Astrocyte (in vitro differentiated cells and primary cell): ENCODE results near the gene ASB3. TPM values are rescaled to one million over a fixed set of nuclear protein-coding genes. Genes with fewer than 3 reads are reported as not detected.

Source experiments
- DNase-seq: peaks from one replicate; pipeline ENCODE4 v3.0.0-alpha.2; 2010; ENCODE audit warnings: low read depth
- FAIRE-seq: peaks from 2 replicates; lab custom pipeline; 2011; peaks lifted over from hg19 to GRCh38; lab: Jason Lieb, UNC
- H2AFZ ChIP-seq: 2 replicates; pipeline ENCODE4 v1.6.0; 2012; ENCODE audit warnings: low read depth, low read length, inconsistent platforms
- H3K27ac ChIP-seq: 2 replicates; pipeline ENCODE4 v1.5.1; 2011; ENCODE audit warnings: low read depth, low read length, inconsistent platforms
- H3K27me3 ChIP-seq: 2 replicates; pipeline ENCODE4 v1.6.0; 2011; ENCODE audit warnings: low read length, inconsistent platforms; ENCODE audit not compliant: insufficient read depth
- H3K36me3 ChIP-seq: 2 replicates; pipeline ENCODE4 v1.5.1; 2011; ENCODE audit warnings: low read length, inconsistent platforms; ENCODE audit not compliant: insufficient read depth
- H3K4me1 ChIP-seq: 2 replicates; pipeline ENCODE4 v1.5.1; 2011; ENCODE audit warnings: low read length, inconsistent platforms; ENCODE audit not compliant: insufficient read depth
- H3K4me2 ChIP-seq: 2 replicates; pipeline ENCODE4 v1.6.0; 2012; ENCODE audit warnings: low read length, inconsistent platforms
- H3K4me3 ChIP-seq: 2 replicates; pipeline ENCODE4 v1.5.1; 2011; ENCODE audit warnings: low read depth, mild to moderate bottlenecking, low read length, inconsistent platforms; ENCODE audit not compliant: insufficient read depth
- H3K79me2 ChIP-seq: 2 replicates; pipeline ENCODE4 v1.6.0; 2012; ENCODE audit warnings: mild to moderate bottlenecking, low read length, inconsistent platforms; ENCODE audit not compliant: insufficient read depth
- H3K9ac ChIP-seq: 2 replicates; pipeline ENCODE4 v1.6.0; 2012; ENCODE audit warnings: mild to moderate bottlenecking, low read length, inconsistent platforms
- H3K9me3 ChIP-seq: 2 replicates; pipeline ENCODE4 v1.5.1; 2012; ENCODE audit warnings: low read depth, mild to moderate bottlenecking, low read length, inconsistent platforms; ENCODE audit not compliant: insufficient read depth
- H4K20me1 ChIP-seq: 2 replicates; pipeline ENCODE4 v1.6.0; 2012; ENCODE audit warnings: low read length, inconsistent platforms; ENCODE audit not compliant: insufficient read depth
- H3K27ac Mint-ChIP-seq: one replicate; pipeline ENCODE4 v1.8.0; 2021; ENCODE audit warnings: mild to moderate bottlenecking, mixed read lengths; ENCODE audit not compliant: unreplicated experiment
- H3K27me3 Mint-ChIP-seq: one replicate; pipeline ENCODE4 v1.8.0; 2021; ENCODE audit warnings: low read depth, mixed read lengths; ENCODE audit not compliant: unreplicated experiment
- H3K36me3 Mint-ChIP-seq: one replicate; pipeline ENCODE4 v1.8.0; 2021; ENCODE audit warnings: low read depth, mixed read lengths; ENCODE audit not compliant: unreplicated experiment
- H3K4me1 Mint-ChIP-seq: one replicate; pipeline ENCODE4 v1.8.0; 2021; ENCODE audit warnings: low read depth, mixed read lengths; ENCODE audit not compliant: unreplicated experiment
- H3K4me3 Mint-ChIP-seq: one replicate; pipeline ENCODE4 v1.8.0; 2021; ENCODE audit warnings: mild to moderate bottlenecking, moderate library complexity, mixed read lengths; ENCODE audit not compliant: unreplicated experiment
- H3K9me3 Mint-ChIP-seq: one replicate; pipeline ENCODE4 v1.8.0; 2021; ENCODE audit warnings: mild to moderate bottlenecking, mixed read lengths; ENCODE audit not compliant: unreplicated experiment
- CTCF ChIP-seq: IDR thresholded peaks from 2 replicates; pipeline ENCODE4 v1.5.1; 2011; ENCODE audit warnings: low read depth, mild to moderate bottlenecking, inconsistent platforms, low read length, moderate library complexity; ENCODE audit not compliant: insufficient read depth
- EZH2 ChIP-seq: IDR thresholded peaks from 2 replicates; pipeline ENCODE4 v1.6.1; 2012; ENCODE audit warnings: mild to moderate bottlenecking, low read length, inconsistent platforms; ENCODE audit not compliant: insufficient read depth
- total RNA-seq: library from RNA; stranded (reverse); gene quantifications from 2 replicates; pipeline ENCODE4 v1.2.1, GENCODE V29; 2021

Gene ASB3
- total RNA-seq, 1 donor from 2014 or later = 26.4 TPM

DNA sequence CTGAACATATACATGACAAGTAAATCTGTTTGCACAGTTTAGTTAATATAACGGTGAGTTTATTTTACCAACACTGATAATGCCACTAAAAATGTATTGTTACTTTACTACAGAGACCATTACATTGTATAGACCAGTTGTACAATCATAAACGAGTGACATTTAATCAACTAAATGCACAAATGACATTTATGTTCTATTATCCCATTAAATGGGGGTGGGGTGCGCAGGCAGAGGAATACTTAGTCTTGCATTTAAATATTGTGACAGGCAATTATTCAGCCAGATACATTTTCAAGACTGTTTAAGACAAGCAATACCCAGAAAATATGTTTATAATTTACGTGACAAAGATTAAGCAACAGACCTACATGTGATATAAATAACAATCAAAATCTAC lies 91.2 kb downstream of the ASB3 start:
- Mint-ChIP-seq H3K4me3 (no peak overlapping the region), H3K27me3 (no peaks in the 10 kb centered on the region), H3K36me3 (peaks cover 17% of the 10 kb centered on the region)

DNA sequence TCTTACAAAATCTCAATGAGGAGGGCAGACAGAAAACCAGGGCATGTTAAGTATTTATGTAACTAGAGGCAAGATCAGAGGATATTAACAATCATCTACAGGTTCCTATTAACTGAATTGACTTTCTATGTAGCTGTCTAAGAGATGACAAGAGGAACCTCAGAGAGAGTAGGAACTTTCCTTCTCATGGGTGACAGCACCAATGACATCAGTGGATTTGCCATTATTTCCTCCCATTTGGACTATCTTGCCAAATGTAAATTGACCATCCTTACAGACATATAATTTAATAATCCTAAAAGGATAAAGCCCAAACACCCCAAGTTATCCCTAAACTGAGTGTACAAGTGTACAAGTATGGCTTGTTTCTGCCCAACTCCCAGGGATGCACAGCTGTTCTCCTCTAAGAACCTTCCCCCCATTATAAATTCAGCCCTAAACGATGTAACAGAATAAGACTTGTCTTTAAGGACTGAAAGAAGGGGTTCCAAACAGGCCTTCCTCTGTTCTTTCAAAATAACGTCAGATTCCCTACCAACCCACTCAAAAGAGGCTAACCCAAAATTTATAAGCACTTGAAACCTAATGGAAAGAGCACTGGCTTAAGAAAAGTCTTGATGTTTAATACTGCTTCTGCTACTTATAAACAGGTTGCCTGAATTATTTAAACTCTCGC lies 92.5 kb downstream of the ASB3 start:
- no peaks in the 10 kb centered on the region for H3K27me3 ChIP-seq
- no peak for FAIRE-seq
- no peak for DNase-seq
- no peaks in the 10 kb centered on the region for H3K9me3 ChIP-seq
- no peak overlapping the region for H3K4me2 ChIP-seq
- no peaks in the 10 kb centered on the region for H3K4me1 ChIP-seq
- H3K4me3 ChIP-seq = no peak overlapping the region
- peaks cover 12% of the 10 kb centered on the region for H3K36me3 Mint-ChIP-seq
- no peak overlapping the region for H3K9ac ChIP-seq
- H3K79me2 ChIP-seq = no peaks in the 10 kb centered on the region
- H4K20me1 ChIP-seq = no peaks in the 10 kb centered on the region
- no peak overlapping the region for H3K4me3 Mint-ChIP-seq
- no peaks in the 10 kb centered on the region for H3K27me3 Mint-ChIP-seq
- H3K4me1 Mint-ChIP-seq = peaks cover 6% of the 10 kb centered on the region
- no peak overlapping the region for H3K27ac Mint-ChIP-seq
- TF ChIP-seq CTCF (no peak), EZH2 (no peak)
- no peak overlapping the region for H2AFZ ChIP-seq
- H3K27ac ChIP-seq = no peak overlapping the region
- H3K9me3 Mint-ChIP-seq = no peaks in the 10 kb centered on the region
- no peaks in the 10 kb centered on the region for H3K36me3 ChIP-seq

More for the DNA sequence above, 91.2 kb downstream of the ASB3 start:
- TF ChIP-seq CTCF (no peak), EZH2 (no peak)
- no peaks in the 10 kb centered on the region for H3K4me1 ChIP-seq
- no peak overlapping the region for H3K4me3 ChIP-seq
- Mint-ChIP-seq H3K4me1 (peaks cover 6% of the 10 kb centered on the region), H3K9me3 (no peaks in the 10 kb centered on the region), H3K27ac (no peak overlapping the region)
- no peak overlapping the region for H2AFZ ChIP-seq
- FAIRE-seq (no peak), DNase-seq (no peak)
- H3K79me2 ChIP-seq = no peaks in the 10 kb centered on the region
- H3K9me3 ChIP-seq = no peaks in the 10 kb centered on the region
- H3K36me3 ChIP-seq = no peaks in the 10 kb centered on the region
- no peaks in the 10 kb centered on the region for H3K27me3 ChIP-seq
- no peak overlapping the region for H3K9ac ChIP-seq
- no peak overlapping the region for H3K4me2 ChIP-seq
- no peaks in the 10 kb centered on the region for H4K20me1 ChIP-seq
- H3K27ac ChIP-seq = no peak overlapping the region

DNA sequence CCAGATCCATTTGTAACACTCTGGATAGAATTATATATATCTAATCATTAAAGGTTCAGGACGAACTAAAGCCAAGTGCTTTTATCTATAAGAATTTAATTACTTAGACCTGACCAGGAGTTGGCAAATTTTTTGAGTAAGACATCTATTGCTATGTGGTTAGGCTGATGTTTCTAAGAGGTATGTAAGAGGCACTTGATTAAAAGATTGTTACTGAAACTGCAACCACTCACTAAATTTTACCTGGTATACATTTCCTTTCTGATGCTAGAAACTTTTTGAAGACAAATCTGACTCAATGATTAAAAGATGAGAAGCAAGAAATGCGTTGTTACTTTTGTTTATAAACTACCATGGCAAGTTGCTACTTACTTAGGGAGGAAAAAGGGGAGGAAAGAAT lies 95.9 kb downstream of the ASB3 start:
- no peak overlapping the region for H3K9ac ChIP-seq
- no peak for FAIRE-seq
- H3K4me2 ChIP-seq = no peak overlapping the region
- Mint-ChIP-seq H3K4me3 (no peak overlapping the region), H3K36me3 (peaks cover 2% of the 10 kb centered on the region), H3K27ac (no peak overlapping the region), H3K9me3 (no peaks in the 10 kb centered on the region), H3K27me3 (no peaks in the 10 kb centered on the region), H3K4me1 (no peaks in the 10 kb centered on the region)
- H3K79me2 ChIP-seq = no peaks in the 10 kb centered on the region
- no peak overlapping the region for H3K4me3 ChIP-seq
- TF ChIP-seq EZH2 = no peak
- TF ChIP-seq CTCF = no peak
- no peaks in the 10 kb centered on the region for H3K9me3 ChIP-seq
- no peaks in the 10 kb centered on the region for H3K36me3 ChIP-seq
- no peaks in the 10 kb centered on the region for H3K27me3 ChIP-seq
- H3K4me1 ChIP-seq = no peaks in the 10 kb centered on the region
- H4K20me1 ChIP-seq = no peaks in the 10 kb centered on the region
- no peak overlapping the region for H2AFZ ChIP-seq
- DNase-seq = no peak
- H3K27ac ChIP-seq = no peak overlapping the region
